KOPT-K1 (cell line): ENCODE results near the gene CD200.
"Not testable (repeated sequence)": the region's sequence is repeated elsewhere in the genome, so short reads cannot be mapped to it uniquely, and the experiment has no call there.

Experiments
- H3K27ac ChIP-seq: fragments of 200-600 bp; sonication (generic); 2 replicates; pipeline ENCODE4 v1.5.1; 2016; ENCODE audit warnings: antibody characterized with exemption, mild to moderate bottlenecking, low read depth, low read length; ENCODE audit not compliant: poor library complexity, severe bottlenecking
- H3K36me3 ChIP-seq: fragments of 200-600 bp; sonication (generic); 2 replicates; pipeline ENCODE4 v1.5.1; 2017; ENCODE audit warnings: antibody characterized with exemption, mild to moderate bottlenecking, low read length, moderate library complexity; ENCODE audit not compliant: insufficient read depth
- H3K9me3 ChIP-seq: fragments of 200-600 bp; sonication (generic); 2 replicates; pipeline ENCODE4 v1.5.1; 2017; ENCODE audit warnings: antibody characterized with exemption, low read length, mild to moderate bottlenecking; ENCODE audit not compliant: insufficient read depth, poor library complexity, severe bottlenecking

The CD200 gene

GRCh38 chr3:112399064-112399463 is 66.1 kb downstream of the CD200 start:
- no peaks in the 10 kb centered on the region for H3K9me3 ChIP-seq
- H3K27ac ChIP-seq: no peak overlapping the region

GRCh38 chr3:112399554-112399953 is 66.6 kb downstream of the CD200 start:
- not testable (repeated sequence) for H3K36me3 ChIP-seq, H3K9me3 ChIP-seq, H3K27ac ChIP-seq

More at GRCh38 chr3:112399064-112399463, 66.1 kb downstream of the CD200 start:
- no peaks in the 10 kb centered on the region for H3K36me3 ChIP-seq

- not testable (repeated sequence) for H3K27ac ChIP-seq, H3K36me3 ChIP-seq, H3K9me3 ChIP-seq
These were observed 67.4 kb downstream of the CD200 start for GRCh38 chr3:112400317-112400716.

GRCh38 chr3:112401617-112402016 is 68.7 kb downstream of the CD200 start:
- Histone ChIP-seq H3K36me3 (no peaks in the 10 kb centered on the region), H3K27ac (no peak overlapping the region), H3K9me3 (no peaks in the 10 kb centered on the region)

- Histone ChIP-seq H3K27ac (no peak overlapping the region), H3K9me3 (no peaks in the 10 kb centered on the region), H3K36me3 (no peaks in the 10 kb centered on the region)
These were observed 70.1 kb downstream of the CD200 start for GRCh38 chr3:112403103-112403502.

- H3K36me3 ChIP-seq, H3K9me3 ChIP-seq, H3K27ac ChIP-seq: not testable (repeated sequence)
These were observed 72.1 kb downstream of the CD200 start for GRCh38 chr3:112404924-112405549.

- H3K27ac ChIP-seq: no peak overlapping the region
- no peaks in the 10 kb centered on the region for H3K9me3 ChIP-seq
- H3K36me3 ChIP-seq: no peaks in the 10 kb centered on the region
These were observed 72.9 kb downstream of the CD200 start for GRCh38 chr3:112405845-112406244.

- H3K27ac ChIP-seq: no peak overlapping the region
- H3K36me3 ChIP-seq: no peaks in the 10 kb centered on the region
- H3K9me3 ChIP-seq: no peaks in the 10 kb centered on the region
These were observed 74.4 kb downstream of the CD200 start for GRCh38 chr3:112407214-112407887.

GRCh38 chr3:112407888-112408702 is 75.1 kb downstream of the CD200 start:
- no peaks in the 10 kb centered on the region for H3K9me3 ChIP-seq
- no peaks in the 10 kb centered on the region for H3K36me3 ChIP-seq
- H3K27ac ChIP-seq: no peak overlapping the region

- Histone ChIP-seq H3K9me3 (no peaks in the 10 kb centered on the region), H3K27ac (no peak overlapping the region), H3K36me3 (no peaks in the 10 kb centered on the region)
These were observed 76.1 kb downstream of the CD200 start for GRCh38 chr3:112409041-112409440.

- no peak overlapping the region for H3K27ac ChIP-seq
- H3K9me3 ChIP-seq: no peaks in the 10 kb centered on the region
- H3K36me3 ChIP-seq: no peaks in the 10 kb centered on the region
These were observed 78.5 kb downstream of the CD200 start for GRCh38 chr3:112411425-112411824.
